Naive thymus-derived CD4-positive, alpha-beta T cell (primary cell): ENCODE measurements around the gene DIAPH1. TPM values are rescaled to one million over a fixed set of nuclear protein-coding genes. Genes with fewer than 3 reads are reported as not detected.

Source experiments
- ATAC-seq: fragments of 150-1000 bp; cut with Tn5 transposase; 2 replicates; pipeline ENCODE4 v1.10.0; 2021; ENCODE audit warnings: mild to moderate bottlenecking, moderate library complexity
- CTCF ChIA-PET: fragments of 350-600 bp; sonication (Branson Sonifier 250); formaldehyde crosslinking; loops from one replicate; lab custom pipeline; 2021; ENCODE audit warnings: antibody characterized with exemption; lab: Charles Lee
- POLR2A ChIA-PET: fragments of 350-600 bp; sonication (Branson Sonifier 250); formaldehyde crosslinking; loops from one replicate; lab custom pipeline; 2021; ENCODE audit warnings: antibody characterized with exemption, inconsistent platforms; lab: Charles Lee
- DNase-seq, 9 donors: peaks; one replicate each; pipeline versions ENCODE4 v3.0.0 to v3.0.0-alpha.2; 2020 to 2022; ENCODE audit warnings: mixed read lengths in 1 of 9
- H3K27ac ChIP-seq: one replicate; pipeline ENCODE4 v1.7.0; 2013; ENCODE audit warnings: mild to moderate bottlenecking, low read depth, low read length, moderate library complexity
- H3K27me3 ChIP-seq, 2 donors: one replicate each; pipeline ENCODE4 v1.7.0; 2013; ENCODE audit warnings: low read length in 2 of 2, mild to moderate bottlenecking in 2 of 2, moderate library complexity in 2 of 2; ENCODE audit not compliant: control insufficient read depth in 2 of 2, insufficient read depth in 2 of 2
- H3K36me3 ChIP-seq, 3 experiments: 1 replicate in 2 of 3; 2 replicates in 1 of 3; pipeline ENCODE4 v1.7.0; 2013; ENCODE audit warnings: low read length in 3 of 3, mild to moderate bottlenecking in 3 of 3, moderate library complexity in 1 of 3; ENCODE audit not compliant: insufficient read depth in 3 of 3, control insufficient read depth in 2 of 3
- H3K4me1 ChIP-seq, 2 donors: one replicate each; pipeline ENCODE4 v1.7.0; 2013; ENCODE audit warnings: low read length in 2 of 2, mild to moderate bottlenecking in 2 of 2, moderate library complexity in 1 of 2; ENCODE audit not compliant: control insufficient read depth in 2 of 2, insufficient read depth in 2 of 2
- H3K4me3 ChIP-seq: 2 replicates; pipeline ENCODE4 v1.7.0; 2013; ENCODE audit warnings: mild to moderate bottlenecking, low read length
- H3K9me3 ChIP-seq, 3 experiments: 1 replicate in 2 of 3; 2 replicates in 1 of 3; pipeline ENCODE4 v1.7.0; 2013; ENCODE audit warnings: low read length in 3 of 3; ENCODE audit not compliant: control insufficient read depth in 2 of 3
- H3K27ac Mint-ChIP-seq, 9 donors: one replicate each; pipeline ENCODE4 v1.8.0; 2020 to 2022; ENCODE audit warnings: mixed read lengths in 9 of 9, mild to moderate bottlenecking in 8 of 9, moderate library complexity in 5 of 9, inconsistent platforms in 2 of 9
- H3K27me3 Mint-ChIP-seq, 5 donors: one replicate each; pipeline ENCODE4 v1.8.0; 2021 to 2022; ENCODE audit warnings: mixed read lengths in 5 of 5, mild to moderate bottlenecking in 1 of 5
- H3K36me3 Mint-ChIP-seq, 5 donors: one replicate each; pipeline ENCODE4 v1.8.0; 2020 to 2022; ENCODE audit warnings: mixed read lengths in 5 of 5, mild to moderate bottlenecking in 3 of 5, inconsistent platforms in 1 of 5
- H3K4me1 Mint-ChIP-seq, 7 donors: one replicate each; pipeline ENCODE4 v1.8.0; 2020 to 2022; ENCODE audit warnings: mixed read lengths in 7 of 7, mild to moderate bottlenecking in 3 of 7, inconsistent platforms in 1 of 7
- H3K4me3 Mint-ChIP-seq, 10 donors: one replicate each; pipeline ENCODE4 v1.8.0; 2020 to 2022; ENCODE audit warnings: mild to moderate bottlenecking in 10 of 10, mixed read lengths in 10 of 10, moderate library complexity in 6 of 10, inconsistent platforms in 2 of 10
- H3K9me3 Mint-ChIP-seq, 11 donors: one replicate each; pipeline ENCODE4 v1.8.0; 2020 to 2022; ENCODE audit warnings: mixed read lengths in 11 of 11, mild to moderate bottlenecking in 4 of 11, inconsistent platforms in 1 of 11, moderate library complexity in 1 of 11
- intact Hi-C, 2 donors: fragments of 100-400 bp; cut with micrococcal nuclease; formaldehyde crosslinking; loops; one replicate each; pipeline ENCODE4 v1.15.1; 2023
- polyA plus RNA-seq, 2 donors: library from polyadenylated mRNA; unstranded; fragments of 300-500 nt; fragmentation: Illumina TruSeq; gene quantifications; one replicate each; pipeline ENCODE4 v1.2.3, GENCODE V29; 2021
- total RNA-seq, 6 experiments: library from RNA in 5 of 6; stranded (reverse) in 5 of 6; gene quantifications; 1 replicate in 5 of 6; 2 replicates in 1 of 6; pipeline ENCODE4 v1.2.3 and lab custom pipeline; 2021 to 2026

Gene DIAPH1
- total and polyA plus RNA-seq, 7 experiments from 2014 or later: 89.7 to 278 (median 172) TPM

DNA sequence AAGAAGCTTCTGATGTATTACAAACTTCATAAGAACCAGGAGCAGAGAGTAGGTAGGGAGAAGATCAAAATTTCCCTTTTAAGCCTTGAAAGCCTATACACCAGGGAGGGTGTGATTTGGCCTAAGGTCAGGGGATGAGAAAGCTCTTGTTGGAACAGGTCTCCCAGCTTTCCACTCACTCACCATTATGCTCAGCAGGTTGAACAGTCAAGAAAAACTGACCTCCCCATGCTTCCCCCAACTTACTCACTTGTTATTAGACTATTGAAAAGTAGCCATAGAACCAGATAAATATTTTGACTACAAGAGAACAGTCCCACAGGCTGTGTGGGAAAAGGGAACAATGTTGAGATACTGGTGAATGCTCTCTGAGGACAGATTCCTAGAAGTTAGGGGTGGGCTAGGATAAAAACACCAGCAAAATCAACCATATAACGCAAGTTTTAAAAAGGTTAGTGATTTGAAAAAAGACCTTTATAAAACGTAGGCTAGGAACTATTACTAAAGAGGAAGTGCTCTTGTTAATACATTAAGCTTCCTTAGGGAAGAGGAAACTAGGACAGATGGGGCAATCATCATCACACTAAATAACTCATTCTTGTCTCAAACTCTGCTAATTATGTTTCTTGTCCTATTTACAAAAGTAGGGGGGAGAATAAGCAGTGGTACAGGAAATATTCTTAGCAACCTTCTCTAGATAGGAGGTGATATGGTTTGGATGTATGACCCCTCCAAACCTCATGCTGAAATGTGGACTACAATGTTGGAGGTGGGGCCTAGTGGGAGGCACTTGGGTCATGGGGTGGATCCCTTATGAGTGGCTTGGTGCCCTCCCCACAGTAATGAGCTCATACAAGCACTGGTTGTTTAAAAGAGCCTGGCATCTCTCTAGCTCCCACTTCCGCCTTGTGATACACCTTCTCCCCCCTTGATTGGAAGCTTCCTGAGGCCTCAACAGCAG, 98.9 kb downstream of the DIAPH1 start:
- Mint-ChIP-seq H3K36me3 (peaks cover 6 to 55% (median 31%) of the 10 kb centered on the region in 5 donors), H3K4me1 (peaks cover 6 to 36% (median 13%) of the 10 kb centered on the region in 7 donors), H3K27me3 (no peaks in the 10 kb centered on the region), H3K4me3 (peak overlapping the region in 1 of 10 donors; percentile 54), H3K9me3 (no peaks in the 10 kb centered on the region), H3K27ac (peak overlapping the region in 2 of 9 donors; percentile 62 to 72)
- DNase-seq: no peak
- no peak overlapping the region for H3K27ac ChIP-seq
- H3K4me1 ChIP-seq: peaks cover 0 to 6% of the 10 kb centered on the region in 2 donors
- H3K4me3 ChIP-seq: no peak overlapping the region
- intact Hi-C loops: loop anchor here (5.0 kb wide), 2 partner anchors 42 to 423 kb away; no protein-coding TSS in a partner anchor
- no peak for ATAC-seq
- peaks cover 28 to 90% (median 54%) of the 10 kb centered on the region in 3 experiments for H3K36me3 ChIP-seq
- ChIA-PET CTCF (interaction anchor here (0.5 to 0.8 kb wide), 2 partner anchors 45 to 91 kb away, joined by 3 read pairs; no protein-coding TSS in a partner anchor), POLR2A (no interaction called here)
- H3K9me3 ChIP-seq: no peaks in the 10 kb centered on the region
- no peaks in the 10 kb centered on the region for H3K27me3 ChIP-seq

DNA sequence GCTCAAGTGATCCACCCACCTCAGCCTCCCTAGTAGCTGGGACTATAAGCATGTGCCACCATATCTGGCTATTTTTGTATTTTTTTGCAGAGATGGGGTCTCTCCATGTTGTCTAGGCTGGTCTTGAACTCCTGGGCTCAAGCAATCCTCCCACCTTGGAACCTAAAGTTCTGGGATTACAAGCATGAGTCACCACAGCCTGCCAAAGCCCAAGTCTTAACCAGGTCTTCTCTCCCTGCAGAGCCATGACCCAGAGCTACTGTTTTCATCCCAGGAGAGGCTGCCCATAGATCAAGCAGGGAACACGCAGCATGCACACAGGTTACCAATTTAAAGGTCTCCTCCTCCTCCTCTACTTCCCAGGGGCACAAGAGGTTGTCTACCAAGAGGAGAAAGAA, 100.2 kb downstream of the DIAPH1 start:
- H3K27ac ChIP-seq: no peak overlapping the region
- peak overlapping the region in 2 of 9 donors; percentile 22 to 46 for H3K27ac Mint-ChIP-seq
- H3K36me3 Mint-ChIP-seq: peaks cover 6 to 47% (median 25%) of the 10 kb centered on the region in 5 donors
- CTCF ChIA-PET: interaction anchor here (0.6 to 0.8 kb wide), 6 partner anchors 19 to 262 kb away, joined by 3 to 6 read pairs (median 3); partner anchors contain the start of gene PCDHGA10
- H3K4me1 ChIP-seq: peaks cover 0 to 16% of the 10 kb centered on the region in 2 donors
- H3K9me3 ChIP-seq: no peaks in the 10 kb centered on the region
- H3K4me1 Mint-ChIP-seq: peaks cover 9 to 41% (median 18%) of the 10 kb centered on the region in 7 donors
- H3K27me3 ChIP-seq: no peaks in the 10 kb centered on the region
- H3K27me3 Mint-ChIP-seq: no peaks in the 10 kb centered on the region
- peaks cover 0 to under 1% (median 0%) of the 10 kb centered on the region in 11 donors for H3K9me3 Mint-ChIP-seq
- no peak overlapping the region for H3K4me3 Mint-ChIP-seq
- peaks cover 21 to 81% (median 45%) of the 10 kb centered on the region in 3 experiments for H3K36me3 ChIP-seq
- ATAC-seq: no peak
- DNase-seq: no peak
- POLR2A ChIA-PET: interaction anchor here (0.6 to 0.7 kb wide), 2 partner anchors 86 to 247 kb away, joined by 3 read pairs; no protein-coding TSS in a partner anchor
- intact Hi-C loops: no loop called here
- no peak overlapping the region for H3K4me3 ChIP-seq

DNA sequence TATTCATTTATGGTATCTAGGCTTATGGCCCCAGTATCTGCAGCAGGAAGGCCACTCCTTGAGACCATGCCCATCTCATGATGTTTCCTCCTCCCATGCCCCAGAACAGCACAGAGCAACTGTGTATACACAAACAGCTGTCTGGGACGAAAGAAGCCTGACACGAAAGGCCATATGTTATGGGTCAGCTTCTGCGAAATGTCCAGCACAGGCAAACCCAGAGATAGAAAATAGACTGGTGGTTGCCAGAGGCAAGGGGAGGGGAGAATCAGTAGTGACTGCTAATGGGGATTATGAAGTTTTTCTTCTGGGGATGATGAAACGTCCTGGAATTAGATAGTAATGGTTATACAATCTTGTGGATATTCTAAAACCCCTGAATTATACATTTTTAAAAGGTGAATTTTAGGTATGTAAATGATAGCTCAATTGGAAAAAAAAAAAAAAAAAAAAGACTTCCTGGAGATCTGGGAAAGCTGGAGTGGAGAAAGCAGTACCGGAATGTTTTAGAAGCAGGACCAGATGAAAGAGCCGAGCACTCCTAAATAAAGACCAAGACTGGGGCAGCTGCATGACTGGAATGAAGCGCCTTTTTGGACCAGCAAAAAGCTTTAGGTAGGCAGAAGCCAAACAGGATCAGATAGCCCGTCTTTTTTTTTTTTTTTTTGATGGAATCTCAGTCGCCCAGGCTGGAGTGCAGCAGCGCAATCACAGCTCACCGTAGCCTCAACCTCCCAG, 100.8 kb downstream of the DIAPH1 start:
- Mint-ChIP-seq H3K27ac (peak overlapping the region in 3 of 9 donors; percentile 14 to 28 (median 21)), H3K4me1 (peaks cover 13 to 41% (median 21%) of the 10 kb centered on the region in 7 donors)
- POLR2A ChIA-PET: interaction anchor here (0.6 to 0.7 kb wide), 2 partner anchors 87 to 246 kb away, joined by 3 read pairs; no protein-coding TSS in a partner anchor

DNA sequence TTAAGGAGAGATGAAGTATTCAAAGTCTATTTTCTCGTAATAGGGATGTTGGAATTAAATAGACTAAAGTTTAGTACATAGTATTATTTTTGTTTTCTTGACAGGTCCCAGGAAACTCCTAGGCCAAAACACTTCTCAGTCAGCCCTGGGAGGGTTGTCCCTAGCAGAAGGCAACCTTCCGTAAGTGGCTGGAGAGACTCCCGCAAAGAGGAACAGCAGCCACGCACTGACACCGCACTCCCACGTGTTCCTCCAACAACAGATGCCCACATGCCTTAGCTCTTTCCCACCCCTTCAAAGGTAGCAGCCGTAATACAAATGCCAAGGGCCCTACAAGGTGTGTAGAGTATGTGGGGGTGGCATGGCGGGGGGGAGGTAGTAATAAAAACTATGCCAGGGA, 101.5 kb downstream of the DIAPH1 start:
- Histone ChIP-seq H3K36me3 (peaks cover 14 to 69% (median 34%) of the 10 kb centered on the region in 3 experiments), H3K9me3 (no peaks in the 10 kb centered on the region), H3K4me3 (no peak overlapping the region), H3K27me3 (no peaks in the 10 kb centered on the region), H3K27ac (no peak overlapping the region), H3K4me1 (peaks cover 0 to 13% of the 10 kb centered on the region in 2 donors)
- ChIA-PET CTCF (no interaction called here), POLR2A (no interaction called here)
- Mint-ChIP-seq H3K4me1 (peaks cover 20 to 41% (median 27%) of the 10 kb centered on the region in 7 donors), H3K9me3 (peaks cover 0 to 1% (median 0%) of the 10 kb centered on the region in 11 donors), H3K4me3 (no peak overlapping the region), H3K36me3 (peaks cover 6 to 50% (median 23%) of the 10 kb centered on the region in 5 donors), H3K27ac (peak overlapping the region in 1 of 9 donors; percentile 21), H3K27me3 (no peaks in the 10 kb centered on the region)
- DNase-seq (no peak), ATAC-seq (no peak)
- intact Hi-C loops: no loop called here

More for the DNA sequence above, 100.8 kb downstream of the DIAPH1 start:
- Histone ChIP-seq H3K4me3 (no peak overlapping the region), H3K27ac (no peak overlapping the region), H3K36me3 (peaks cover 17 to 76% (median 41%) of the 10 kb centered on the region in 3 experiments), H3K4me1 (peaks cover 0 to 18% of the 10 kb centered on the region in 2 donors), H3K27me3 (no peaks in the 10 kb centered on the region), H3K9me3 (no peaks in the 10 kb centered on the region)
- Mint-ChIP-seq H3K4me3 (no peak overlapping the region), H3K36me3 (peaks cover 6 to 47% (median 22%) of the 10 kb centered on the region in 5 donors), H3K9me3 (peaks cover 0 to 1% (median 0%) of the 10 kb centered on the region in 11 donors), H3K27me3 (no peaks in the 10 kb centered on the region)
- CTCF ChIA-PET: interaction anchor here (0.6 to 0.8 kb wide), 6 partner anchors 19 to 261 kb away, joined by 3 to 6 read pairs (median 3); partner anchors contain the start of gene PCDHGA10
- DNase-seq: no peak
- no peak for ATAC-seq
- intact Hi-C loops: no loop called here

DNA sequence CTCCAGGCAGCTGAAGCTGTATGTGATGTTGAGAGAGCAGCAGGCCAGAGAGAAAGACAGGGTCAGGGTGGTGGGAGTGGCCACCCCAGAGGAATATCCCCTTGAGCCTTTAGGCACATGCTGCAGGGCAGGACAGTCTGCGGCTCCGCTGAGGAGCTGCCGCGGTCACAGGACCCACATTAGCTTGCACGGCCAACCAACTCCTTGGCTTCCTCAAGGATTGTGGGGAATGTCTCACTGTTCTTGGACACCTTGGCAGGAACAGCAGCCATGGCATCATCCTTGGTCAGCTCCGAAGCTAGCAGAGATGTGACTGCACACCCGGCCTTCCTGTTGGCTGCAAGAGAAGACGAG, 102.2 kb downstream of the DIAPH1 start:
- Mint-ChIP-seq H3K27me3 (no peaks in the 10 kb centered on the region), H3K36me3 (peaks cover 6 to 50% (median 18%) of the 10 kb centered on the region in 5 donors), H3K9me3 (peaks cover 0 to 1% (median 0%) of the 10 kb centered on the region in 11 donors), H3K27ac (peak overlapping the region in 4 of 9 donors; percentile 18 to 66 (median 38)), H3K4me3 (no peak overlapping the region), H3K4me1 (peaks cover 21 to 37% (median 25%) of the 10 kb centered on the region in 7 donors)
- POLR2A ChIA-PET: no interaction called here
- DNase-seq (no peak), ATAC-seq (no peak)
- intact Hi-C loops: no loop called here
- Histone ChIP-seq H3K27ac (no peak overlapping the region), H3K4me1 (peaks cover 0 to 13% of the 10 kb centered on the region in 2 donors), H3K9me3 (no peaks in the 10 kb centered on the region), H3K27me3 (no peaks in the 10 kb centered on the region), H3K36me3 (peaks cover 7 to 62% (median 27%) of the 10 kb centered on the region in 3 experiments), H3K4me3 (no peak overlapping the region)
- CTCF ChIA-PET: no interaction called here
